GM19035 (cell line): ENCODE results near the gene CITED1.

Source experiments
- ATAC-seq: cut with Tn5 transposase; IDR thresholded peaks from one replicate; pipeline ENCODE4 v1.9.1; 2021; ENCODE audit not compliant: unreplicated experiment

Gene CITED1

GRCh38 chrX:72270316-72270866 is 35.3 kb downstream of the CITED1 start:
- ATAC-seq = no peak

DNA sequence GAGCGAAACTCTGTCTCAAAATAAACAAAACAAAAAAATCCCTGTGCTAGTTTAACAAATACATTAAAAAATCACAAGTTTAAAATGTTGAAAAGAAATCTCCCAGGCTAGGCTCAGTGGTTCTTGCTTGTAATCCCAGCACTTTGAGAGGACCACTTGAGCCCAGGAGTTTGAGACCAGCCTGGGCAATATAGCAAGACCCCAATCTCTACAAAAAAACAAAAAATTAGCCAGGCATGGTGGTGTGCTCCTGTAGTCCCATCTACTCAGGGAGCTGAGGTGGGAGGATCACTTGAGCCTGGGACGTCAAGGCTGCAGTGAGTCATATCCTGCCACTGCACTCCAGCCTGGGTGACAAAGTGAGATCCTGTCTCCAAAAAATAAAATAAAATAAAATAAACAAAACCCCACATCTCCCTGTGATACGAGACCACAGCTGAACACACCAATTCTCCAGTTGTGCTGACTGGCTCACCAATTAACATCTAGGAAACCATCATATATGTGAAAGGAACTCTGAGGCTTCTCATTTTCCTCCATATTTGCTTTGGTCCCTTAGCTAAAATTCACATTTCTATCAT is 36.0 kb downstream of the CITED1 start:
- no peak for ATAC-seq

DNA sequence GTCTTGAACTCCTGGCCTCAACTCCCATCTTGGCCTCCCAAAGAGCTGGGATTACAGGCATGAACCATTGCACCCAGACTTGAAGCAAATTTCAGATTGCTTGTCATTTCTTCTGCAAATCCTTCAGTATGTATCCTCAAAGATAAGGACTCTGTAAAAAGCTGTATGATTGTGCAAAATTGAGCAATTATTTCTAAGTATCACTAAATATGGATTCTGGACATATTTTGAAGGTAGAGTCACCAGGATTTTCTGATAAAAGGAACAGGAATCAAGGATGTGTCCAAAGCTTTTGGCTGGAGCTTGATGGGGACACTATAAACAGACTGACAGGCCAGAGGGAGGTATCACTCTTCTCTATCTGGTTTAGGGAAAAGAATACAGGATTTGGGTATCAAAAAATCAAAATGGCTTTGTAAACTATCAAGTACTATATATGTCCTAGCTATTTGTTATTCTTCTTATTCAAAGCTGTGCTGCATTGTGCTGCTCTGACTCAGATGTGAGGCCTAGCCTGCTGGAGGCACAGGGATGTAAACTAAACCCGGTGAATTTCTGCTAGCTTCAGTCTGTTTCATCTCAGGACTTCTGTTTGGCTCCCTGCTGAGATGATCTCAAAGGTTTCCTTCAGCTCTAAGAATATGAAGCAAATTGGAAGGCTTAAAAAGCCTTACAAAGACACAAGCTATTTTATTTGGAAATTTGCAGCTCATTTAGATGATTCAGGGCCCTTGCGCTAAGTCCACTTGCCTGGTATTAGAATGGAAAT is 36.9 kb downstream of the CITED1 start:
- ATAC-seq = no peak

GRCh38 chrX:72265263-72265662 is 40.5 kb downstream of the CITED1 start:
- no peak for ATAC-seq

GRCh38 chrX:72262077-72262476 is 43.6 kb downstream of the CITED1 start:
- no peak for ATAC-seq

GRCh38 chrX:72260448-72260847 is 45.3 kb downstream of the CITED1 start:
- no peak for ATAC-seq

DNA sequence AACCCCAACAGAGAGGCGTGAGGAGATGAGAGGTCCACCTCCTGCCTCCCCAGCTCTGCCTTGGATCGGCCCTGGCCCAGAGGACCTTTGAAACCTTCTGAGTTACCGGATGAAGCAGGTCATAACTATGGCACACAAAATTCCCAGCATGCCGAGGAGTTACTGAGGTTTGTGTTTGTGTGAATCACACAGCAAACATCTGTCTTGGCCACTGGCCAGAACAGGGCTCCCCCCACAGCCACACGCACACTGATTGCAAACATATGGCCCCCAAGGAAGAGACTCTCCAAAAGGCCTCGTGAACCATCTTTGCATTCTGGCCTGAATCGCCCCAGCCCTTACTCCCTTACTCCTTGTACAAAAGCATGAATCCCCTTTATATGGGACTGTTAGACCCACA is 47.5 kb downstream of the CITED1 start:
- ATAC-seq = no peak

DNA sequence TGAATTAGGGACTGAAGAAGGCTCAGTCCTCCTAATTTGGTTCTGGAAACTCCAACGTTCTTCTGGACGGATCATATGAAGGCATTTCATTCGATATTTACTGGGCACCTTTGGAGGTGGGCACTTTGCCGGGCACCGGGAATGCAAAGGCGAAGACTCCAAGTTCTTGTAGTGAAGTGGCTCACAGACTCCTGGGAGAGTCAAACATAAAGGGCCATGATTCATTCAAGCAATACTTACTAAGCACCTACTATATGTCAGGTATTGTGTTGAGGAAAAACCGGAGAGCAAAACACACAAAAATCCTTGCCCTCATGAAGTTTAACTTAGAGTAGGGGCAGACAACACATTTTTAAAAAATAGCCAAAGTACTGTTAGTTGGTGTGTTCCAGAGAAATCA is 49.9 kb downstream of the CITED1 start:
- ATAC-seq = no peak

GRCh38 chrX:72255445-72255844 is 50.3 kb downstream of the CITED1 start:
- ATAC-seq = no peak

DNA sequence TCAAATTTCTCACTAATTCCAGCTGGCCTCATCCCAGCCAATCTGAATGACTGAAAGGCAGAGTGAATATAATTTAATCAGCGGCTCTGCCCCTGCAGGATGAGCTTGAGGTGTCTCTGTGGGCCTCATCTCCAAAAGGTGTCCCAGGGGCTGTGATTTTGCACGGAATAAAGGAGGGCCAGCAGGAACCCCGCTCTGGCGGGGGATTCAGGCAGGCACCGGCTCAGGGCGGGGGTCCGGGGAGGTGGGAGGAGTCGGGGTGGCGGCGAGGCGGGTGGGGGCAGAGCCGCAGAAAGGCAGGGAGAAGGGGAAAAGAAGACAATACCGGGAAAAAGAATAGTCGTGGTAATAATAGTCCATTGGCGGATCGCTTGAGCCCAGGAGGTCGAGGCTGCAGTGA is 50.9 kb downstream of the CITED1 start:
- ATAC-seq = no peak

GRCh38 chrX:72253686-72254085 is 52.0 kb downstream of the CITED1 start:
- ATAC-seq = no peak
